GM21515 (cell line): Measurements from ENCODE around the gene FBXL17.

Experiments
- ATAC-seq: cut with Tn5 transposase; IDR thresholded peaks from one replicate; pipeline ENCODE4 v1.9.1; 2021; ENCODE audit not compliant: unreplicated experiment

FBXL17 gene

DNA sequence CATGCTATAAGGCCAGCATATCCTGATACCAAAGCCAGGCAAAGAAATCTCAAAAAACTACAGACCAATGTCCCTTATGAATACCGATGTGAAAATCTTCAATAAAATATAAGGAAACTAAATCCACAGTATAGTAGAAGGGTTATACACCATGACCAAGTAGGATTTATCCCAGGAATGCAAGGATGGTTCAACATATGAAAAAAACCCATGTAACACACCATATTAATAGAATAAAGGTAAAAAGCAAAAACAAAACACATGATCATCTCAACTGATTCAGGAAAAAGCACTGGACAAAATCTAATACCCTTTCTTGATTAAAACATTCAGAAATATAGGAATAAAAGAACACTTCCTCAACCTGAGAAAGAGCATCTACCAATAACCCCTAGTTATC is 6.1 kb downstream of the FBXL17 start:
- no peak for ATAC-seq

DNA sequence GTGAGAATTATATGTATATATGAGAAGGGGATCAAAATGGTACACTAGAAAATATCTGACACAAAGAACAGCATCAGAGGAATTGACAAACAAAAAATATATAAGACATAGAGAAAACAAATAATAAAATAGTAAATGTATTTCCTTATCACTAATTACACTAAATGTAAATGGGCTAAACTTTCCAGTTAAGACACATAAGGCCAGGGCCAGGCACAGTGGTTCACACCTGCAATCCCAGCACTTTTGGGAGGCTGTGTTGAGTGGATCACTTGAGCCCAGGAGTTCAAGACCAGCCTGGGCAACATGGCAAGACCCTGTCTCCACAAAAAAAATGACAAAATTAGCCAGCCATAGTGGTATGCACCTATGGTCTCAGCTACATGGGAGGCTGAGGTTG is 8.5 kb downstream of the FBXL17 start:
- ATAC-seq: no peak

DNA sequence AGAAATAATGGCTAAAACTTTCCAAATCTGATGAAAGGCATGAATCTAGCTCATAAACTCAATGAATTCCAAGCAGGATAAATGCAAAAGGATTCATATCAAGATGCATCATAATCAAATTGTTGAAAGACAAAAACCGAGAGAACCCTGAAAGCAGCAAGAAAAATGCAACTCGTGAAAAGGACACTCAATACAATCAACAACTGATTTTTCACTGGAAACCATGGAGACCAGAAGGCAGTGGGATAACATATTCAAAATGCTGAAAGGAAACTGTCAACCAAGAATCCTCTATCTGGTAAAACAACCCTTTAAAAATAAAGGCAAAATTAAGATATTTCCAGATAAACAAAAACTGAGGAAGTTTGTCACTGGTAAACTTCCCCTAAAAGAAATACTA is 9.5 kb downstream of the FBXL17 start:
- no peak for ATAC-seq

DNA sequence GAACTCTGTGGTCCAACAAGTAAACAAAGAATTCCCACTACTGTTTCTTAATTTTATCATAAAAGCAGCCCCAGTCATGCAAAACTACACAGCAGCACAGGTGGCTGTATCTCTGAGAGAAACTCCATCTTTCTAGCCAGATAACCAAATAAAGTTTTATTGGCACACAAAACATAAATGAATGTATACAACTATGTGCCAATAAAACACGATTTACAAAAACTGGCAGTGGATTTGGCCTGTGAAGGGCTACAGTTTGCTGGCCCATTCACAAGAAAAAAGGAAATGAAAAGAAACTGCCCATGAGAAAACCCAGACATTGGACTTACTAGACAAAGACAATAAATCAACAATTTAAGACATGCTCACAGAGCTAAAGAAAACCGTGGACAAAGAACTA is 10.6 kb downstream of the FBXL17 start:
- no peak for ATAC-seq

DNA sequence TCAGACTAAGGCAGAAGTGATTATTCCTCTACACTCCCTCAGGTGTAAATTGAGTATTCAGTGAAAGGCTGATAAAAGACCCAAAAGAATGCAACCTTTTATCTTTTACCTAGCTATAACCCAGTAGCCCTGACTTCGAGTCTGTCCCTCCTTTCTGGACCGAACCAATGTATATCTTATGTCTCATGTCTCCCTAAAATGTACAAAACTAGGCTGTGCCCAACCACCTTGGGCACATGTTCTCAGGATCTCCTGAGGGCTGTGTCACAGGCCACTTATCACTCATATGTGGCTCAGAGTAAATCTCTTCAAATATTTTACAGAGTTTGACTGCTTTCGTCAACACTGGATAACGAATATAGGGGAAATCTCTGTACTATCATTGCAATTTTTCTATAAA is 12.7 kb downstream of the FBXL17 start:
- ATAC-seq: no peak

DNA sequence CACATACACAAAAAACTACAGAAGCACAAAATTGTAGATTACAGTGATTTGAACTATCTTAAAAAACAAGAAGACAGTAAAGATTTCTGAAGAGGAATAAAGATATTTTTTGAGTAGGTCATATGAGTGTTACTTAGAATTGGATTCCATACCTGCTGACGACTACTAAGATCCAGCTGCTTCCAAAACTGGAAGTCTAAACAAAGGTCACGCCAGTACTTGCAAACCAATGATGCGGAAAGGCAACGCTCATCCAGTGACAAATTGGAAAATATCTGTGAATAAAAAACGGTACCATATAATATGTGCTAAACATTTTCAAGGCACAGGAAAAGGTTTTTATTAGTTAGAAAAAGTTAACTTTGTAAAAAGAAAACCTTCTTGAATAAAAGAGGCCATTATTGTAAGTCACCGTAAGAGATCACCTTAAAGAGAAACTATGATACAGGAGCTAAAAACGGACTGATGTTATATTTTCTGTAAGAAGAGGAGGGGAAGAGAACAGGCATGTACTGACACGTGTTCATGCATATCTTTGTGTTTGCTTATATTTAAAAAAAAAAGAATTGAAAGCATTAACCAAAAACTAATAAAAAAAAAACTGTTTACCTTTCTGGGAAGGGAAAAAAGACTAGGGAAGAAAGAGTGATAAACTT is 14.1 kb downstream of the FBXL17 start:
- no peak for ATAC-seq

DNA sequence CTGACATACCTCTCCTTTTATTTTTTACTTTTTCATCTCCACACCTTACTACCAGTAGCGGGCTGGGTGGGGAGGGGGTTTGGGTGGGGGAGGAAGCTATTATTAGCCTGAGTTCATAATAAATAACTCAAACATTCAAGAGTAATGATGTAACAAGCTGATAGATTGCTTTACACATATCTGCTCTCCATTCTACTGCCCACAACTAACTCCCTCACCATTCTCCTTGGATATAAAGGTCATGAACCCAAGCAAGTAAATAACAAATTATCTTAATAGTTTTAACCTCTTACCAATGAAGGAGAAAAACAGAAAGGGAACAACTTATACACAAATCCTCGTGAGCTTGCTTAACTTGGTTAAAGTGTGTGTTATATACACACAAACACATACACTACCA is 15.4 kb downstream of the FBXL17 start:
- ATAC-seq: no peak

DNA sequence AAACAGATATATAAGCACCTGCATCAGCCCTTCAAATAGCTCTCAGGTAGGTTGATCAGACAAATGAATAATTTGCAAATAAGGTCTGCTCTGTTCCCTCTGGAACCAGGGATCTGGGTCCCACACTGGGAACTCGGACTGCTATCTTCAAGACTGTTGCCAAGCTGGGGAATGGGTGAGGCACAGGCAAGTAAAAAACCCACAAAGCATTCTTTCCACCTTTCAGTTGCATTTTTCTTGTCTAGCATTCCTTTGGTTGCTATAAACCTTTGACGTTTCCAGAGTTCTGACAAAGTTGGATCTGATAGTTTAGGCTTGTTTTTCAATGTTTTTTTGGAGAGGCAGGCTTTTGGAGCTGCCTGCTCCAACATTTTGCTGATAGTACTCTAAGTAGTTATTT is 20.1 kb downstream of the FBXL17 start:
- no peak for ATAC-seq

DNA sequence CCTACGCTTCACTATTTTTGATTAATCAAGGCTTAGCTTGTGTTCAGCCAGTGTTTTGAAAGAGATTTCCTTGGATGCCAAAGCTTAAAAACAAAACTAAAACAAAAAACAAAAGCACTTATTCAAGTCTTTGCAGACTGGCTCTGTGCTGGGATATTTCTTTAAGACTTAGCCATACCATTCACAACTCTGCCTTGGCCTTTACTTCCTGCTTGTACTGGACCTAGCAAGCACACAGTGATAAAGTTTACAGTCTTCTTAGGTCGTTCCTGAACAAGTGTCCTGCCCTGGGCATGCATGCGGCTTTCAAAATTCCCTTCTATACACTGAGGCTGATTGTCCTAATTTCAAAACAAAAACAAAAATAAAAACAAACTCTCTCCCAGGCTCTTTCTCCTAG is 20.7 kb downstream of the FBXL17 start:
- no peak for ATAC-seq

DNA sequence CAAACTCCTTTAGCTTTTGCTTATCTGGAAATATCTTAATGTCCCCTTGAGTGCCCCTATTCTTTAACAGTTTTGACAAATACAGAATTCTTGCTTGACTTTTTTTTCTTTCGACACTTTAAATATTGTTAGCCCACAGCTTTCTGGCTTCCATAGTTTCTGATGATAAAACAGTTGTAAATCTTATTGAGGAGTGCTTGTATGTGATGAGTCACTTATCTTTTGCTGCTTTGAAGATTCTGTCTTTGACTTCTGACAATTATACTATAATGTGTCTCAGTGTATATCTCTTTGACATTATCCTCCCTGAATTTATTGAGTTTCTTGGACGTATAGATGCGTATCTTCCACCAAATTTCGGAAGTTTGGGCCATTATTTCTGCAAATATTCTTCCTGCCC is 21.6 kb downstream of the FBXL17 start:
- ATAC-seq: no peak

DNA sequence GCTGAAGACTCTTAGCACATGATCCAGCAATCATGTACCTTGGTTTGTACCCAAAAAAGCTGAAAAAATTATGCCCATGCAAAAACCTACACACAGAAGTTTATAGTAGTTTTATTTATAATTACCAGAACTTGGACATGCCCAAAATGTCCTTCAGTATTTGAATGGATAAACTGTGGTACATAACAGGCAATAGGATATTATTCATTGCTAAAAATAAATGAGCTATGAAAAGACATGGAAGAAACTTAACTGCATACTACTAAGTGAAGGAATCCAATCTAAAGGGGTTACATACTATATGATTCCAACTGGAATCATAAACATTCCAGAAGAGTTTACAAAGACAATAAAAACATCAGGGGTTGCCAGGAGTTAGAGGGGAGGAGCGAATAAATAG is 25.6 kb downstream of the FBXL17 start:
- no peak for ATAC-seq

DNA sequence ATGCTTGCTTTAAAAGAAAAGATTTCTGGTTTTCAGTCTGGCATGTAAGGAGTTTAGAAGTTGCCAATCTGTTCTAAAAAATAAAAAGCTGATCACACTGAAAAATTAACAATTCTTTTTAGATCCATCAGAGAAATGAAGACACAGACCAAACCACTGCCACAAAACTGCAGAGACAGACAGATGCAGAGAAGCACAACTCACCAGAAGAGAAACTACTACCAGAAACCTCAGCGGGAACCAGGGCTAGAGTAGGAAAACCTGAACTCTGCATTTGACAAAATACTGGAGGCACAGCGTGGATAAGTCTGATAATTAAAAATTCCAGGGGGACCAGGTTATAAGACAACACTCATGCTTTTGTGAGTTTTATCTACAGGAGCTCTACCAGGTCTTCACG is 28.8 kb downstream of the FBXL17 start:
- no peak for ATAC-seq

DNA sequence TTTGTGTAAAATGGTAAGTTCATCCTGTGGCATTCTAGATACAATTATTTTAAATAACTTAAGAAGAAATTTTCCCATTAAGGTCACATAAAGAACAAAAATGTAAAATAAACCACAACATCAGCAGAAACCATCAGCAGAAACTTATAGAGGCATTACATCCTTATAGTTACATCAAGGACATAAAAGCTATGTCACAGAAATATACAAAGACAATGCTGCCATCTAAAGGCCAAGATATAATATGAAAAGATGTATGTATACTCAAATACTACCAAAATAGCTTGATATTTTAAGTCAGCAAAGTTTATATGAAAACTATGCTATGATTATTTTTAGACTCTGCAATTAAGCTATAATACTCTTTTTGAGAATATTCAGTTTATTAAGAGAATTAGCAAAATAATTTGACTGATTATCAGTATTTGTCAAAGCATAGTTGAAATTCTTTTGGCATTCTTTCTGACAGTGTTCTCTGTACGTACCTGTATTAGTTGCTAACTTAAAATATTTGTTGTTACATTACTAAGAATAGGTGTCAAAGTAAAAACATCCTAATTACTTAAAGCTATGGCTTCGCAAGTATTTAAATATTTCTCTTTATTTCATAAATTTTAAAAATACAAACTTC is 36.2 kb downstream of the FBXL17 start:
- ATAC-seq: peak; percentile 72

DNA sequence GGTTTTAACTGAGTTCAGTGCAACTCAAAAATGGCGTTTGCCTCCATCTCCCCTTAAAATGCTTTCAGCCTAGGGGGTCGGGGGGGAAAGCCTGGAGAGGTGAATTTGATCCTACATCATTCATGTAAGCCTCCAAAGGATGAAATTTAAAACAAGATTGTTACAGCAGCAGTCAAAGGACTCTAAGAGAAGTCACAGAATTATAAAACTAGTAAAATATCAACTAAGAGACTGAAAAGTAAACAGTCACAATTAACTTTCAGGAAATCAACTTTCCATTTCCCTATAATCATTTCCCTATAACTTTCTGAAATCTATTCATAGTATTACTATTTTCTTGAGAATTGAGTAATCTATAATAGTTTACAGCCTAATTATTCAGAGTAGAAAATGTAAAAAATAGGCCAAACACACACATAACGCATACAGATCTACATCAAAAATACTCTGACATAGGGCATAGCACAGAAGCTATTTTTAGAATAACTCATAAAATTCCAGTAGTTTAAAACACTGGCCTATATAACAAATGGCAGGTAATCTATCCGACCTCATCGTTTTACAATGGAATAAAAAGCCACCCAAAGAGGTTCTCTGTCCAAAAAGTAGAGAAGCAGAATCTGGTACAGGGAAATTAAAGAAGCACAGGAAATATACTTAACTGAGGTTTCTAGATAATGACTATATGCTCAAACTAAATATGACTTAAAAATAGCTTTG is 37.6 kb downstream of the FBXL17 start:
- no peak for ATAC-seq

DNA sequence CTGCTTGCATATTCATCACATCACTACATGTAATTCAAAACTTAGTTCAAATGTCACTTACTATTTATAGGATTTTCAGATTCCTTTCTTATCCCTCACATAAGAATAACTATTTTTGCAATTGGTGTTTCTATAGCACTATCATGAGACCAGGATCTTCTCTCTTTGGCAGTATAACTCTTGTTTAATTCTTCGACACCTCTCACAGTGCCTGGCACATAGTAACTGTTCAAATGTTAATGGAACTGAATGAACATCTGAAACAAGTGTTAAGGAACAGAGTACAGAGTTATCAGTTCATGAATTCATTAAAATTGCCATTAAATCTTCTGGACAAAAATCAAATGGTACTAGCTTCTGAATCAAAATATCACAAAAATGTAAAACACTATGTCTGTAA is 40.0 kb downstream of the FBXL17 start:
- ATAC-seq: no peak

DNA sequence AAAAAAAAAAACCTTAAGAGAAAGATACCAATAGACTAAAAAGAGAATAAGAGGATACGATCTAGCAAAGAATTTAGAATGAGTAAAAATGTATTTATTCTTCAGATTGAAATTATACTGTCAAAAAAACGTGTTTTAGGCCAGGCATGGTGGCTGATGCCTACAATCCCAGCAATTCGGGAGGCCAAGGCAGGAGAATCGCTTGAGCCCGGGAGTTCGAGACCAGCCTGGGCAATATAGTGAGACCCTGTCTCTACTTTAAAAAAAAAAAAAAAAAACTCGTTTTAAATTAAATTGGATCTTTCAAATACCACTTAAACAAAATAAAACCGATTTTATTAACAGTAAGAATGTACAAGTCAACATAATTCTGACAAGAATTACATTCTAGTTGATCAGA is 41.8 kb downstream of the FBXL17 start:
- no peak for ATAC-seq

DNA sequence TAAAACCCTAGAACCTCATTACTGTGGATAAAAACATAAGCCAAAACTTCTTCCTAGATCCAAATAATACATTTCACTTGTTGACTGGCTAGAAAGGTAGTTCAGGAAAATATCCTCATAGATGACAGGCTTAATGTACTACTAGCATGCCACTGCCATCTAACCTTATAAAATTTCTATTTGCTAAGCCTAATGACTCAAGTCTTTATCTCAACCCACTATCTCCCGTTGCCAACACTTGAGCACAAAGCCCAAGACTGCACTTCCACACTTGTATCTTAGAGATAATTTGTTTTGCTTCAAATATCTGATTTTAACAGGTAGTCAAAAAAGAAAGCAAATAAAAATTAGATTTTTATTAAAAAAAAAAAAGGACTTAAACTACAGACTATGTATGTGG is 42.7 kb downstream of the FBXL17 start:
- no peak for ATAC-seq

DNA sequence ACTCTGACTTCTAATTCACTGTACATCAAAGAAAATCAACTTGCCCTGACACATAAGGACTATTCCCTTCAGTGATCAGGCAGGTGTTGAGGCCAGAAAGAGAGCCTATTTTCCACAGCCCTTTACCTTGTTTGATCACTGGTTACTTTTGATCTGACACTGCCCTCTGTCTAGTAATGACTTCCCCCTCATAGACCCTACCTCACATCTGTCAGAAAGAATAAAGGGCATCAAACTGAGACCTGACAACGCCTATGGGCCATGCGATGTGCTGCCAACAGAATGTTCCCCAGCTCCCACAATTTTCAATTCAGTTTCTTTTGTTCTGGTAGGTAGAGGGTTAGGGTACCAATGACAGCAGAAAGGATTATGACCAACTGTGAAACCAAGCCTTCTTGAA is 47.7 kb downstream of the FBXL17 start:
- ATAC-seq: no peak

DNA sequence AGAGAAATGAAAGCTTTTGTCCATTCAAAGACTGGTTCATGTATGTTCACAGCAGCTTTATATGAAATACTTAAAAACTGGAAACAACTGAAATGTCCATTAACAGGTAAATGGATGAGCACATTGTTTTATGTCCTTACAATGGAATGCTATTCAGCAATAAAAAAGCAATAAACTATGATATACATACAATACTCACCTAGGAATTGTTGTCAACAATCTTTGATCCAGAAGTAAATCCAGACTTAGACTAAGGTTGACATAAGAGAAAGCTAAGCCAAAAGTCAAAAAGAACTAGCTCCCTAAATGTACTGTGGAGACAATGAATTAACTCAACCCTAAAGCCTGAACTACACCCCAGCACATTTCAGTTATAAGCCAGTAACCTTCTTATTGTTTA is 54.9 kb downstream of the FBXL17 start:
- ATAC-seq: no peak

DNA sequence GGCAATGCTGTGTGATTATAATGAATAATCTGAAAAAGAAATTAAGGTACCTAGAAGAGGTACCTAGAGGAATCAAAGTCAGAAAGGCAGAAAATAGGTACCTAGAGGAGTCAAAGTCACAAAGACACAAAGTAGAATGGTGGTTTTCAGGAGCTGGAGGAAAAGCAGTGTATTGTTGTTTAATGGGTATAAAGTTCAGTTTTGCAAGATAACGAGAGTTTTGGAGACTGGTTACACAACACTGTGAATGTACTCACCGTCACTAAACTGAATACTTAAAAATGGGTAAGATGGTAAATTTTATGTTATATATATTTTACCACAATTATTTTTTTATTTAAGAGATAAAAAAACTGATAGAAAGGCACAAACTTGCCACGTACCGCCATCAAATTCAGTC is 57.0 kb downstream of the FBXL17 start:
- no peak for ATAC-seq

DNA sequence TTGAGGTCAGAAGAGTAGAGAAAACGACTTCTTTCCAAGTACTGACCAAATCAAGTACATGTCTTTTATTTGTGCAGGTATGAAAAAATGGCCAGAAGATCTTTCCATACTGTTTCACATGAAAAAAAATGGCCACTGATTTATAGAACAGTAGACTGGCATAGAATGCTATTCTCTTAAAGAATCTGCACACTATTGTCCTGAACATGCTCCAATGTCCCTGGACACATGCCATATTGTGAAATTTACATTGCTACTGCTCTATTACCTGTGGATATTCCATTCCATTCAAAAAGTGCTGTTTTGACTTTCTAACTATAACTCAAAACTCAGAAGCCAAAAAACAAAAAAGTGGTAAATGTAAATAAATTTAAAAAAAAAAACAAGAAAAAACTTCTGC is 60.6 kb downstream of the FBXL17 start:
- ATAC-seq: no peak

DNA sequence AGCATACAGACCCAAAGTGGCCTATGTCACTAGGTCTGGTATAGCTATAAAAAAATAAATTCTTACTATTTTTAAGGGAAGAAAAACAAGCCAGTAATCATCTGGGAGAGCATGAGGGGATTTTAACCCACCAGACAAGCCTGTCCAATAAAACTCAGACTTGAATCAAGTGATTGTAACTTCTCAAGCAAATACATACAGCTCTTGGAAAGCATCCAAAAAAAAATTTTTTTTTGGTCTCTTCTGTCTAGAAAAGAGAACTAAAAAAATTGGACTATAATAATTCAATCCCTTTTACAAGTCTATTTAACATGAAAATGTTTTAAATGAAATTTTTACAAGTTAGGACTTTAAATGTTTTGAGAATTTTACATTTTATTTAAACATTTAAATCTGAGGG is 61.7 kb downstream of the FBXL17 start:
- no peak for ATAC-seq

DNA sequence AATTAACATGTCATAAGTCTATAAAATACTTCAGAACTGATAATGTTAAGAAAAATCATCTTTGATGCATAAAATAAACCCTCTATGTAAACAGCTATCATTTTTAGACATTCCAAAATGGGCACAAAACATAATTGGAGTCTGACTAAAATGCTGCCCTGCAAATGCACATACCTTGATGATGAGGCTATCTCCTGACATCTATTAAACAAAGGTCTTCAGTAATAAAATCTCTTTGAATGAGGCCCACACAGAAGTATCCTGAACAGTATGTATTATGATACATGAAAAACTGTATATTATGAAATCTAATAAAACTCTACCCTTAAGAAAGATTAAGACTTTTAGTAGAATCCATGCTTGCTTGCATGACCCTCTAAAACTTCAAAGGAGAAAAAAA is 66.1 kb downstream of the FBXL17 start:
- no peak for ATAC-seq
